Ishikawa (cell line): ENCODE data around the gene MYO9B.

ENCODE experiments used
- FOXM1 ChIP-seq: IDR thresholded peaks from 2 replicates; pipeline ENCODE4 v1.6.1; 2012; ENCODE audit warnings: low read depth, borderline replicate concordance
- MAX ChIP-seq: IDR thresholded peaks from 2 replicates; pipeline ENCODE4 v1.6.1; 2012
- TAF1 ChIP-seq: IDR thresholded peaks from 2 replicates; pipeline ENCODE4 v1.6.1; 2012; ENCODE audit warnings: low read depth, mild to moderate bottlenecking

DNA sequence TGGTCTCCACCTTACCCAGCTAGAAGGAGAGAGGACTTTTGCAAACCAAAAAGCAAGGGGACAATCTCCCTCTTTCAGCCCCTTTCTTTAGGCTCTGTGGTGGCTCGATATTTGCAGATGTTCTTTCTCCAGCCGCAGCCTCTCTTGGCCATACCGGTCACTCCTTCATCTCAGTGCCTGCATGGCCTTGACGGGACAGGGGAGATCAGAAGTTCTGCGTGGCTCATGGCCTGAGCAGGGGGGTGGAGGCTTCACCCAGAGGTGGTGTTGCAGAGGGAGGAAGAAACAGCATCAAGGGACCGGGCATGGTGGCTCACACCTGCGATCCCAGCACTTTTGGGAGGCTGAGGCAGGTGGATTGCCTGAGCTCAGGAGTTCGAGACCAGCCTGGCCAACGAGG, 53.2 kb downstream of the MYO9B start:
- TF ChIP-seq FOXM1 (no peak), MAX (no peak), TAF1 (no peak)
